Cerebellar nuclear complex (tissue), 1 donor: ENCODE data around the gene DCAF11.

Experiments used
- DNase-seq, 2 experiments: peaks; one replicate each; lab custom pipeline; 2025; lab: John Stamatoyannopoulos, UW

The DCAF11 gene

DNA sequence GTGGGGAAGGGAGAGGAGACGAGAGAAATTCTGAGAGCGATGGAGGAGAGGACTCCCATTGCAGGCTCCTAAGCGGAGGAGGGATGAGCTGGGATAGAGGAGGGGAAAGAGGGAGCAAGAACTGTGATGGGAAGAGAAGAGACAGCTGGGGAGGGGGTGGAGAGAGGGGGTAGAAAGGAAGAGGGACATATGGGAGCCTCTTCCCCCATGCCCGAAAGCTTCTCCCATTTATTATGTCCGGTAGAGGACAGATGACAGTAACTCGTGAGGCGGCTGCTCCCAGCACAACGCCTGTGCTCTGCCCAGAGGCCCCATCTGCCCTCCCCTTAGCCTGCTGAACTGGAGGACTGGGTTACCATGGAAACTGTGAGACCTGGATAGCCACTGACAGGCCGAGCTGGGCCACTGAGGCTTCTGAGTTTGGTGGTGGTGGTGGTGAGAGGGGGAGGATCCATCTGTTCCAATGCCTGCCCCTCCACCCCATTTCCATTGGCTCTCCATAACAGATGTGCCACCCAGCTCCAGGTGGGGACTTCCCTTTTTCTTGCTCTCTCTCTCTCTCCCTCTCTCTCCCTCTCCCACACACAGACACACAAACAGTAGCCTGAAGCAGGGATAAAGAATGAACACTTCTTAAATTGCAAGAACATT is 35.0 kb upstream of the DCAF11 start:
- peak; percentile 77 to 85 for DNase-seq

DNA sequence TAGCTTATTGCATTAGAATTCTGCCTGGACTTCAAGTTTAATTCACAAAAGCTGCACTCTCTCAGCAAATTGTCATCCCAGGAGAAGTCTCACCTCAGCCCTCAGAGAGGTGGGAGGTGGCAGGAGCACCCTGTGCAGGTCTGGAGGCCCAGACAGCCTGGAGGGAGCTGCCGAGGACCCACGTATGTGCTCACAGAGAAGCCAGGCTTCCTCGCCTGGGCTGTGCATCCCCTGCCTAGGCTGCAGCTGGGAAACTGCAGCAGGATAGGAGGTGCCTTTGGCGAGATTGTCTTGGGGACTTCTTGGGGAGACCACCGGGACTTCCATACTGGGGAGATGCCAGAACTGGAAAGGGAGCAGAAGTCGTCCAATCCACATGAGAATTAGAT is 34.4 kb upstream of the DCAF11 start:
- no peak for DNase-seq

- DNase-seq, result peak in 1 of 2 experiments; percentile 31
These were observed 33.5 kb upstream of the DCAF11 start for GRCh38 chr14:24080888-24081738.

DNA sequence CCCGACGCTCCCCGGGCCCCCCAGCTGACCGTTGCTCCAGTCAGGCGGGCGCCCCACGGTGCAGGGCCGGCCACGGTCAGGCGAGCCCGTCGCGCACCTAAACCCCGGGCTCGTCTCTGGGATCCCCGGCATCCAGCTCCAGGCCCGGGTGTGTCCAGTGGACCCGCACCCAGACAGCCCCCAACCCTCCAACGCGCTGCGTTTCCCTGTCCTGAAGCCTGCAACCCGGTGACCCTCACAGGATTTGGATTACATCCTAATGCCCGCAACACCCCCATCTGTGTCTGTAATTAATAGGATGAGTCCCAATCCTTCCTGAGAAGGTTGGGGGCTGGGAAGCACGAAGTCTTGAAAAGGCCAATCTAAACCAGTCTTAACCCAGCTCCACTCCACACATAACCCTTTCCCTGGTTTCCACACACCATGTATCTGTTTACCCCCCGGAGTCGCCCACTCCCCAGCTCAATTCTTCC is 32.8 kb upstream of the DCAF11 start:
- no peak for DNase-seq

GRCh38 chr14:24082411-24083080 is 32.0 kb upstream of the DCAF11 start:
- no peak for DNase-seq

DNA sequence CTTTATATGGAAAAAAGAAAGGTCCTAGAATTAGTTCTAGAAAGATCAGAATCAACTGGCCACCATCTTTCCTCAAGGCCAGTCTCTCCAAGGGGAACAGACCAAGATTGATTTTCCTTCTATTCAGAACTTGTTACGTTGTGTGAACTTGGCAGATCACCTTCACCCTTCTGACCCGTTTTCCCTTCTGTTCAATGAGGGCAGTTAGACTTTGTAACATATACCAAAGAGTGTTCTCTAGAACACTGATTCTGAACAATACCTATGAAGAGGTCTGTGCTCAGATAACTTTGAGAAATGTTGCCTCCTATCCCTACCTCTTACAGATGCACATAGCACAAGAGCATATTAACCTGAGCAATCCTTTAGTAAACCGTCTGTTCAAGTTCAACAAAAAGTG is 31.1 kb upstream of the DCAF11 start:
- DNase-seq, result no peak

DNA sequence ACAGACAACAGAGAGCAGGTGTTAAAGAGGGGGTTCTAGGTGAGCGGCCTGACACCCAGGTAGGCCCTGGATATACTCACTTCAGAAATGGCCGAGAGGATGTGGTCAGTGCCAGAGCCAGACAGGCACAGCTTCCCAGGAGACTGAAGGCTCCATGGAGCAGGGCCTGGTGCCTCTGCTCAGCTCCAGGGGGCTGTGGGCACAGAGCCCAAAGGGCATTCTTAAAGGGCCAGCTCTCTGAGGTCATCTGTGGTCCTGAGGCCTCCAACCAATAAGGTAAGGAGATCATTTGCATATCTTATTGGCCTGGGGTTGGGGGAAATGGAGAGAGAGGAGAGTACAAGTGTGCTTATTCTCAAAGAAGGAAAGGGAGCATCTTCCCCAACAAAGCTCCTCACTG is 30.1 kb upstream of the DCAF11 start:
- DNase-seq, result no peak

GRCh38 chr14:24085215-24085614 is 29.4 kb upstream of the DCAF11 start:
- DNase-seq, result no peak

DNA sequence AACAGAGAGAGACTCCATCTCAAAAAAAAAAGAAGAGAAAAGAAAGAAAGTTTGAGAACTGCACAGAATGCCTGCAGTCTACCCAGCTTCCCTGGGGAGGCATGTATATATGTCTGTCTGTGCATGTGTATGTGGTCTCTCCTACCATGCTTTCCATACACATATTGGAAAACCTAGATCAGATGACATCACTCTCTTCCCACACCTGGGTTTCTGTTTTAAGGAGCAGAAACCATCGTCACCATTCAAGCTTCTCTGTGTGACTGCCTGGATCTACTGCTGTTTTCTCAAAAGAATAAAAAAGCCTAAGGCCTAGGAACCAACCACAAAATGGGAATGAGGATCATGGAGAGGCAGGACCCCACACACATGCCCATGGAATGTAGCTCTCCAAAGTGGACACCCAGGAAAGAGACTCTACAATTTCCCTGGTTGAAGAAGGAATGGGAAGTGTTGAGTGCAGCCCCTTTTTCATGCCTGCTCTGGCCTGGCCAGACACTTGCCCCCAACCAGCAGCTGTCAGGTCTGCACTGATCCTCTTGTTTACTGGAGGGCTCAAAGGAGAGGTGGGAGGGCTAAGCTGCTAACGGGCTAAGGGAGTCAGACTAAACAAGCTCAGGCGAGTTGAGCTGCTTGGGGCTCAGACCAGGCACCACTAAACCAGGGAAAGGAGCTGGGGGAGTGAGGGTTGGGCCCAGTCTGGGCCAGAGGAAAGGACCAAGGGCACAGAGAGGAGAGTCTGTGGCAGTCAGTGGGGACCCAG is 28.2 kb upstream of the DCAF11 start:
- no peak for DNase-seq

DNA sequence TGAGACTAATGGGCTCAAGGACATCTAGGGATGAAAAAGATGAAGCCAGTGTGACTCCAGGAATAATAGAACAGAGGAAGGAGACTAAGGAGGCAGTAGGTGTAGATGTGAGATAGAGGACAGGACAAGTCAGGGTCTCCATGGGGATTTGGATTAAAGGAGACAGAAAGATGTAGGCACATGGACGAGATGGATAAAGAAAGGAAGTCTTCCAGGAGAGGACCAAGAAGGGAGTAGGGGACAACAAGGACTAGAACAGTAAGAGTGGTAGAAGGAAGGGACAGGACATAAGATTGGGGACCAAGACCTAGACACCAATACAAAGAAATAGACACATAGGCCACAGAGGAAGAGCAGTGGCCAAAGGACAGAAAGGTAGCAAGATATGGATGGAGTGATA is 27.6 kb upstream of the DCAF11 start:
- no peak for DNase-seq

DNA sequence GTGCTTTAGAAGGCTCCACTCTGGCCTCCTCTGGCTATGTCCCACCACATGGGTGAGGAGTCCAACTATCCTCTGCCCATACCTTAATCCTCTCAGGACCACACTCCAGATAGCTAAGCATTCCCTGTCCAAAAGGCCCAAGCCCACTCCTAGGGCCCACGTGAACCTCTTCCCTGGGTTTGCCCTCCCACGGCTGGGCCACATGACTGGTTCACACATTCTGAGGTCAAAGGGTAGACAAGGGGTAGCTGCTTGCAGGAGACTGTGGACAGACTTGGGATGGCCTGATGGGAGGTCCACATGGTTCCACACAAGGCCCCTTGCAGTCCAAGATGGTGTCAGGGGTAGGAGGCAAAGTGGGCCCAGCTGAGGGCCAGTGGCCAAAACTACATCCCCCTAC is 26.5 kb upstream of the DCAF11 start:
- DNase-seq, result no peak

- no peak for DNase-seq
These were observed 24.7 kb upstream of the DCAF11 start for GRCh38 chr14:24089890-24090289.

GRCh38 chr14:24092110-24092504 is 22.5 kb upstream of the DCAF11 start:
- DNase-seq, result no peak

DNA sequence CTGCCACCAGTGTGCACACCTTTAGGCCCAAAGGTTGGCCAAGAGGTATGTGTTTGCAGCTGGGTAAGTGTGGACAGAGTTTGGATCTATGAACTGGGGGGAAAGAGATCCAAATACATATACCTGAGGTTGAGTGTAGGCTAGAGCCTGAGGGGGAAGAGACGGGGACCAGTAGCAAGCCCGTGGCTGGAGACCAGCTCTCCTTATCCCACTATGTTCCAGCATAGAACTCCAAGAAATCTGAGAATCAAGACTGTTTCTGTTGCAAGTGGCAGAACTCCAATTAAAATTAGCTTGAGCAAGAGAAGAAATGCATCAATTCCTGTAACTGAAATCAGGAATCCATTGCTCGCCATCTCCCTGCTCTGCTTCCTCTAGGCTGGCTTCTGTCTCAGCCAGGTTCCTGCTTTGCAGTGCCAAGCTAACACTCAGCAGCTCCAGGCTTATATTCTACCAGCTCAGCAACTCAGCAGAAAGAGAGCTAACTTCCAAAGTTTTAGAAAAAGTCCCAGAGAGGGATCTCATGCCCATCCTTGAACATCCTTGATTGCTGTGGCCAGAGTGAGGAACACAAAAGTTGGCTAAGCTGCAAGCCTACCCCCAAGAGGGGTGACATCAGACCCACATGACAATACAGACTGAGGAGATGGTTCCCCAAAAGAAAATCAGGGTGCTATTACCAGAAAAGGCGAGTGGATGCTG is 21.9 kb upstream of the DCAF11 start:
- no peak for DNase-seq

- no peak for DNase-seq
These were observed 21.2 kb upstream of the DCAF11 start for GRCh38 chr14:24093207-24093900.

- DNase-seq, result peak in 1 of 2 experiments; percentile 48
These were observed 20.4 kb upstream of the DCAF11 start, which contains the start of gene PCK2 for GRCh38 chr14:24093901-24094840. PCK2 (plus strand) TSS chr14:24094311; CDS start chr14:24094406, 95 bp downstream.

DNA sequence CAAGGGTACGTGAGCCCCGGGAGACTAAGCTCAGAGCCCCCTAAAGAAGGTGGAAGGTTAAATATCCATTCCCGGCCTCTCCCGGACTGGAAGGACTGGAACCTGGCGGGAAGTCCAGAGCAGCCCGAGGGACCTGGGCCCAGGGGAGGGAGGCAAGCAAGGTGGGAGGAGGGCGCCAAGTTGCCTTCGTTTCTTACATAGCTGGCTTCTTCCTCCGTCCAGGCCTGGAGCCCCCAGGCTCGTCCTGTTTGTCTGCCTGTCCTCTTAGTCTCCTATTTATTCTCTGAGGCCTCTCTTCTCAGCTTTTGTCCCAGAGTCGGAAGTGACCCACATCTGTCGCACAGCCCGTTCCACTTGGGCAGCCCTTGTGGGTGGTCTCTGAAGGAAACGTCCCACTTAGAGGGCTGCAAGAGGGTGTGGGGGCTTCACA is 19.7 kb upstream of the DCAF11 start:
- DNase-seq, result no peak

DNA sequence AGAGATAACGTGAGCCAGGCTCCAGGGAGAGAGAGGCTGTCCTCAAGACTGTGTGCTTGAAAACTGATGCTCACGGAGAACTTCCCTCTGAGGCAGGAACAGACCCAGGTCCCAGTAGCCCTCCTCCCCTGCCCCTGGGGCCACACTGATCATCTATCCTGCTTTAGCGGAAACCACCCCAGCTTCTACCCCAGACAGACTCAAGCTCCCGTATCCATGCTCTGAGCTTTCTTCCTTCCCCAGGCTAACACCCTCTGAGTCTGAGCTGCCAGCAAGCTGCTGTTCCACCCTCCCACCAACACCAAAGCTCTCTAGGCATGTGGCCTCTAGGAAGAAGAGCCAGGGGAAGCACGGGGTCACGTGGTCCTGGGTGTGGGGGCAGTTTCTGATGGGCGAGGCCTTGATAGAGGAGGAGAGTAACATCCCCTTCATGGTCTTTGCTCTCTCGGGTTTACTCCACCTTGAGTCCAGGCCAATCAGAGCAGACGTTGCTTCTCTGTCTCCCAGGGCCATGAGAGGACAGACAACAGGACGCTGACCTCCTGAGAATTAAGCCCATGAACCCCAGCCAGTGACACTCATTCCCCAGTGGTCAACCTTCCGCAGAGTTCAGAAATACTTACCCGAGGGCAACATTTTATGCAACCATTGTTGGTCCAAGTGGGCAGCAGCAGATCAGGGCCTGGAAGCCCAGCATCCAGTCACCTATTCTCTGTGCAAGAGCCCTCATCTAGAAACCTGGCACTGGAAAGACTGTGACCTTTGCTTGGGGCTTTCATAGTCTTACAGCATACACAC is 19.1 kb upstream of the DCAF11 start:
- no peak for DNase-seq
